Hematopoietic multipotent progenitor cell treated with erythropoietin and hydrocortisone succinate and interleukin-3 and kit ligand, for 17 days (in vitro differentiated cells): ENCODE measurements around the gene NKAP.
A peak's percentile ranks its signal among the peaks of the same experiment; 100 is the strongest.
"Not testable (repeated sequence)": the region's sequence is repeated elsewhere in the genome, so short reads cannot be mapped to it uniquely, and the experiment has no call there.

Source experiments
- DNase-seq: peaks from one replicate; pipeline ENCODE4 v3.0.0-alpha.2; 2015; ENCODE audit warnings: low spot score

The NKAP gene

DNA sequence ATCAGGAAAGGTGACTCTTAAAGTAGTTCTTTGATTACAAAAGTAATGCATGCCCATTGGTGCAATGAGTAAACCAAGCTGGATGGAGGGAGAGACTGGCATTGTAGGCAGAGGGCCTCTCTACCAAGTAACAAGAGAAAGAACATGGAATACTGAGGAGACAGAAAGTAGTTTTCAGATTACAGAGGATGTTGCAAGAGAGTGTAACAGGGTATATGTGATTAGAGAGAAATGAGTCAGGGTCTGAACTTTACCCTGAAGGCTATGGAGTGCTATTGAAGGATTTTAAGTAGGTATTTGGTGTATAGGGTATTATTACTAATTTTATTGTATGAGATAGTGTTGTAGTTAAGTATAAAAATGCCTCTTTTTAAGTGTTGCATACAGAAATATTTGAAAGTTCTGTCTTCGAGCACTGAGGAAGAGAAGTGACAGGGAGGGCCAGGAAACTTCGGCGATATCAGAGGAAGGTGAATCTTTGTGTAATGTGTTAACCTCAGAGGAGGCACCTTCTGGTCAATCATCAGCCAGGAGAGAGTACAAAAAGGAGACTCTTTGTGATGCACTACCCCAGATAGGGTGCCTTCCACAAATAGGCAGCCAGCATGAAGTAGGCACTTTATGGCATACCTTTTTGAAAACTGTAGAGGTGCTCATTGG lies 8.2 kb downstream of the NKAP start:
- DNase-seq = no peak

- DNase-seq = not testable (repeated sequence)
These were observed 21.2 kb downstream of the NKAP start for GRCh38 chrX:119922391-119922790.

DNA sequence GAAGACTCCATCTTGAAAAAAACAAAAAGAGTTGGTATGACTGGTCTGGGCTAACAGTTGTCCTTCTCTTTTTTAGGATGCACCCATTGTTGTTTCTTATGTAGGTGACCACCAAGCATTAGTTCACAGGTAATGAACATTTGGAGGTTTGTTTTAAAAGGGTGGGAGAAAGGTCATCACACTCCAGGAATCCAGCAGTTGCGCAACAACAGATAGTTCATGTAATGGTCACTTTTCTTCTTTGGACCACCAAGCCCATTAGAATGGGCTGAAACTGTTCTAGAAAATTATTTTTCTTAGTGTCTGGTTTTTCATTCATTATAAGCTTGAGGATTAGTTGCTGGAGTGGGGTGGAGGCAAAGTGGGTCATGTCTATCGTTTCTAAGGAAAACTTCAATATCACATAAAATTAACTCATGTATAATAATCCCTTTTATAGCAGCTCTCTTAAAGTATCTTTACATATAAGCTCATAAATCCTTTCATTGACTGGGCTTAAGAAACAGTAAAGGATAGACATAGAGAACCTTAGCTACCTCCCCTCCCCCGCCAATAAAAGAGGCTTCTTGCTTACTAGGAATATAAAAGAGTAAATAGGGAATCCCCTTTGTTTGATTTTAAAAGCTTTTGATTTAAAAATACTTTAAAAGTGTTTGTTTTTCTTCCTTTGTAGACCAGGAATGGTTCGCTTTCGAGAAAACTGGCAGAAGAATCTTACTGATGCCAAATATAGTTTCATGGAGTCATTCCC lies 23.5 kb downstream of the NKAP start:
- DNase-seq = no peak

DNA sequence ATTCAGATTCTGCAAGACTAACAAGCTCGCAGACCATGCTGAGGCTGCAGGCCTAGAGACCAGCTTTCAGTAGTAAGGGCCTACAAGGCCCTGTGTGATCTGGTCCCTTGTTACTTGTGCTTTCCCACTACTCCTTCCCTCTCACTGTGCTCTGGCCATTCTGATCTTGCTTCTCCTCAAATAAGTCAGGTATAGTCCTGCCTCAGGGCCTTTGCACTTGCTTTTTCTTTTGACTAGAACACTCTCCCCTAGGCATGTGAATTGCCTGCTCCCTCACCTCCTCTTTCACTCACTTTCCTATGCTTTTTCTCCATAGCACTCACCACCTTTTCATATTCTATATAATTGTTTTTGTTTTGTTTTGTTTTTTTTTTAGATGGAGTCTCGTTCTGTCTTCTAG lies 25.7 kb downstream of the NKAP start:
- no peak for DNase-seq

DNA sequence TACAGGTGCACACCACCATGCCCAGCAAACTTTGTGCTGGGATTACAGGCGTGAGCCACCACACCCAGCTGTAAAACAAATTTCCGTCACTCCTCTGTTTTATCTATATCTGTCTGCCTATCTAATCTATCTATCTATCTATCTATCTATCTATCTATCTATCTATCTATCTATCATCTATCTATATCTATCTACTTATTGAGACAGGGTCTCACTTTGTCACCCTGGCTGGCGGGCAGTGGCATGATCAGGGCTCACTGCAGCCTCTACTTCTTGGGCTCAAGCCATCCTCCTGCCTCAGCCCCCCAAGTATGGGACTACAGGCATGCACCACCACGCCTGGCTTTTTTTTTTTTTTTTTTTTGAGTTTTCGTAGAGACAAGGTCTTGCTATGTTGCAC lies 27.2 kb downstream of the NKAP start:
- DNase-seq = no peak

DNA sequence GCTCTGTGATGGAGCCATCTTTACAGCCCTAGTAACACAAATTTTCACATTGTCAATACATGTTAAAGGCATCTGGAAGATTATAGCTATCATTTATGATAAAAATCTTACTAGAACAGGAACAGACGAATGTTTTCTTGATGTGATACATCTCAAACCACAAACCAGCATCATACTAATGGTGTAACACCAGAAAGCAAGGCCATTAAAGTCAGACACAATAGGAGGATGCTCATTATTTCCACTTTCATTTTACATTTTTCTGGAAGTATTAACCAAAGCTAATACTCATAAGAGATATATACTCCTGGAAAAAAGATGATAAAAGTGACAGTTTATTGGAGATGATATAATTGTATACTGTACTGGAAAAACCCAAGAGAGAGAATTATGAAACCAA lies 42.6 kb downstream of the NKAP start:
- no peak for DNase-seq

GRCh38 chrX:119899125-119899524 lies 44.4 kb downstream of the NKAP start:
- no peak for DNase-seq

DNA sequence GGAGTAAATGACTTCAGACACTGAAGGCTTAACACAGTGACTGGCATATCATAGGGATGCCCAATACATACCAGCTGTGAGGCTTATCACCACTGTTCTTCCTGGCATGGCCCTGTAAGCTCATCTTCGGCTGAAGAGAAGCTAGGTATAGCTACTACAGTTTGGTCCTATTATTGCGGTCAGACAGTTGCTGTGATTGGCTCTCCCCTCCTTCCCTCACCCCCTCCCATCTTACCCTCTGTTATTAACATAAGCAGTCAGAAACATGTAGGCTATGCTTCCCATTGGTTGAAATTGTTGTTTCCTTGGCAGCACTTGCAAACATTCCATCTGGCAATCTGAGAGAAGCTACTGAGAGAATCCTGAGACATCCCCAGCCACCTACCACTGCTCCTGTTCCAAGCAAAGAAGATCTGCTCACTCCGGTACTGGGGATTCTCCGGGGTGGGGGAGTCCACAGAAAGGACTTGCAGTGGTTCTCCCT lies 47.7 kb downstream of the NKAP start, which contains the start of gene AKAP14:
AKAP14 (plus strand) TSS at position 51 of the 484 bp plus-strand sequence. CDS start 7,331 bp downstream, outside the sequence.
- DNase-seq = no peak

- not testable (repeated sequence) for DNase-seq
These were observed 51.4 kb downstream of the NKAP start for GRCh38 chrX:119891961-119892692.

DNA sequence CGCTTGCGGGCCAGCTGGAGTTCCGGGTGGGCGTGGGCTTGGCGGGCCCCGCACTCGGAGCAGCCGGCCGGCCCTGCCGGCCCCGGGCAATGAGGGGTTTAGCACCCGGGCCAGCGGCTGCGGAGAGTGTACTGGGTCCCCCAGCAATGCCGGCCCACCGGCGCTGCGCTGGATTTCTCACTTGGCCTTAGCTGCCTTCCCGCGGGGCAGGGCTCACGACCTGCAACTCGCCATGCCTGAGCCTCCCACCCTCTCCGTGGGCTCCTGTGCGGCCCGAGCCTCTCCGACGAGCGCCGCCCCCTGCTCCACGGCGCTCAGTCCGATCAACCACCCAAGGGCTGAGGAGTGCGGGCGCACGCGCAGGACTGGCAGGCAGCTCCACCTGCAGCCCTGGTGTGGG lies 52.9 kb downstream of the NKAP start:
- not testable (repeated sequence) for DNase-seq

GRCh38 chrX:119887721-119888425 lies 55.7 kb downstream of the NKAP start:
- peak; percentile 43 for DNase-seq

GRCh38 chrX:119885554-119886428 lies 57.8 kb downstream of the NKAP start:
- DNase-seq = peak; percentile 5

DNA sequence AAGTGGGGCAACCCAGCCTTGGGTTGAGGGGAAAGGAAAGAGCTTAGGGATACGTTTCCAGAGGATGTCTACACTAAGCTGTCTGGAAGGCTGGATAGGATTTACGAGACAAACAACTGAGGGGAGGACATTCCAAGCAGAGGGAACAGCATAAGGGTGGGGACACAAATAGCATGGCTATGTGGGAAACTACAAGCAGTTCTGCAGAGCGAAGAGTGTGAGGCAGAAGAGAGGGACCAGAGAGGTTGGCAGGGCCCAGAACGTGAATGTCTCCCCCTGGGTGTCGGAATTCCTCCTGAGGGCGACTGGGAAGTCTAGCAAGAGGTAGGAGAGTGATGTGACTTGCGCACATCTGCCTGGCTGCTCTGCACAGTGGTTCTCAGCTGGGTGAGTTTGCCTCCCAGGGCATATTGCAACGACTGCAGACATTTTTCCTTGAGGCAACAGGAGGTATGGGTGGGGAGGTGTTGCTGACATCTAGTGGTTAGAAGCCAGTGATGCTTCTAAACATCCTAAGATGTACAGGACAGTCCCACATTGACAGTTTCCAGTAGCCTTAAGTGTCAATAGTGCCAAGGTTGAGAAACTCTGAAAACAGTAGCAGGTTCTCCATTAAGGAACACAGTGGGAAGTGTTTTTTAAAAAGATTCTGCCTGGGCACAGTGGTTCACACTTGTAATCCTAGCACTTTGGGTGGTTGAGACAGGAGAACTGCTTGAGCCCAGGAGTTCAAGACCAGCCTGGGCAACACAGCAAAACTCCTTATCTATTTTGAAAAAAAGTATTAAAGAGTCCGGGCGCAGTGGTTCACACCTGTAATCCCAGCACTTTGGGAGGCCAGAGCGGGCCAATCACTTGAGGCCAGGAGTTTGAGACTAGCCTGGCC lies 62.8 kb downstream of the NKAP start:
- DNase-seq = peak; percentile 51

DNA sequence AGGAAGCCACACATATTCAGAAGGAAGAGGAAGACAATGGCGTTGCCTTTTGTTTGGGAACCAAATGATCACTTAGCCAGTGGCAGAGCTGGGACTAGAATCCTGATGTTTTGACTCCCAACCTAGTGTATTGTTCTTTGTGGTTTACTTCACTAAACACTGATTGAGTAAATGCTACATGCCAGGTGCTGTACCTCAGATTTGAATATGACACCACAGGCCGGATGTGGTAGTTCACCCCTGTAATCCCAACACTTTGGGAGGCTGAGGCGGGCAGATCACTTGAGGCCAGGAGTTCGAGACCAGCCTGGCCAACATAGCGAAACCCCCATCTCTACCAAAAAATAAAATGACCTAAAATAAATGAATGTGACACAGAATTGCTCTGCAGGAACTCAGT lies 63.5 kb downstream of the NKAP start:
- no peak for DNase-seq

GRCh38 chrX:119878740-119879139 lies 64.8 kb downstream of the NKAP start:
- DNase-seq = no peak

- DNase-seq = peak; percentile 84
These were observed 71.8 kb downstream of the NKAP start, which contains the start of the genes NDUFA1 and RNF113A for GRCh38 chrX:119871599-119872395. Gene NDUFA1, plus strand, starts transcription at chrX:119871832. Its CDS starts 80 bp downstream, at chrX:119871912. Gene RNF113A, minus strand, starts transcription at chrX:119871733. Its CDS starts 120 bp downstream, at chrX:119871613.

DNA sequence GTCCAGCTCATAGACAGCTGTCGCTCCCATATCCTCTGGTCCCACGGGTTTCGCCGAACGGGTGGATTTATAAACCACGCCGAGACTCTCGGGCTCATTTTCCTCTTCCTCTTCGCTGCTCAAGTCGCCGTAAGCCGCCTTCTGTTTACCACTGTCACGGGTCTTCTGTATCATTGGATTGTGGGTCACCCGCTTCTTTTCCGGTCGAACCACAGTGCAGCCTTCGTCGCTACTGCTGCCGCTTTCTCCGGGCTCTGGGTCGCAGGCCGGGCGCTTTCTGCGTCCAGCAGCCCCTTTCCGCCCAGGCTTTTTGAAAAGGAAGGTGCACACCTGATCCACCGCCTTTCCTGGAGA lies 72.3 kb downstream of the NKAP start:
- peak; percentile 8 for DNase-seq
